ENCODE results near the gene TGFBR2.

- TF ChIP-seq CTCF (IDR thresholded peaks at IDR 0.05; ENCODE audit: low read depth, low read length) (no peak), EZH2phosphoT487 (IDR thresholded peaks at IDR 0.05; ENCODE audit: low read depth) (no peak)
Observed at GRCh38 chr3:30605005-30605404, 1.4 kb upstream of the TGFBR2 start.
